Activated CD8-positive, alpha-beta T cell treated with anti-CD3 and anti-CD28 coated beads, Interleukin-2, amount 10 ng/mL, durations not matched to agents 7 days and 5 days (primary cell): Measurements from ENCODE around the gene TLR4. TPM values are rescaled to one million over a fixed set of nuclear protein-coding genes. Genes with fewer than 3 reads are reported as not detected.
A peak's percentile ranks its signal among the peaks of the same experiment; 100 is the strongest.

Experiments used
- ATAC-seq: fragments of 150-1000 bp; cut with Tn5 transposase; one replicate; pipeline ENCODE4 v1.10.0; 2021; ENCODE audit warnings: moderate library complexity
- CTCF ChIA-PET: fragments of 350-600 bp; sonication (Branson Sonifier 250); formaldehyde crosslinking; loops from one replicate; lab custom pipeline; 2021; ENCODE audit warnings: antibody characterized with exemption; lab: Charles Lee
- POLR2A ChIA-PET: fragments of 350-600 bp; sonication (Branson Sonifier 250); formaldehyde crosslinking; loops from one replicate; lab custom pipeline; 2021; ENCODE audit warnings: antibody characterized with exemption; lab: Charles Lee
- DNase-seq: peaks from one replicate; pipeline ENCODE4 v3.0.0-alpha.2; 2020
- H3K27ac Mint-ChIP-seq: one replicate; pipeline ENCODE4 v1.8.0; 2021; ENCODE audit warnings: mild to moderate bottlenecking, mixed read lengths
- H3K27me3 Mint-ChIP-seq: one replicate; pipeline ENCODE4 v1.8.0; 2021; ENCODE audit warnings: low read depth, mixed read lengths
- H3K36me3 Mint-ChIP-seq: one replicate; pipeline ENCODE4 v1.8.0; 2021; ENCODE audit warnings: low read depth, mixed read lengths
- H3K4me1 Mint-ChIP-seq: one replicate; pipeline ENCODE4 v1.8.0; 2021; ENCODE audit warnings: low read depth, mixed read lengths
- H3K4me3 Mint-ChIP-seq: one replicate; pipeline ENCODE4 v1.8.0; 2021; ENCODE audit warnings: mild to moderate bottlenecking, mixed read lengths
- H3K9me3 Mint-ChIP-seq: one replicate; pipeline ENCODE4 v1.8.0; 2022; ENCODE audit warnings: mixed read lengths; ENCODE audit not compliant: insufficient read depth
- total RNA-seq, 2 experiments: library from RNA; stranded (reverse); gene quantifications; one replicate each; pipeline ENCODE4 v1.2.3, GENCODE V29; 2021

The TLR4 gene
- total RNA-seq, 2 experiments from 2014 or later = 0.08 to 0.16 TPM

GRCh38 chr9:117718085-117718484, 13.9 kb downstream of the TLR4 start:
- H3K27ac Mint-ChIP-seq = no peak overlapping the region
- ChIA-PET CTCF (interaction anchor here (0.8 kb wide), 1 partner anchor 66 kb away, joined by 3 read pairs; no protein-coding TSS in a partner anchor), POLR2A (no interaction called here)
- H3K36me3 Mint-ChIP-seq = peaks cover 6% of the 10 kb centered on the region
- H3K4me3 Mint-ChIP-seq = no peak overlapping the region
- DNase-seq (peak; percentile 25), ATAC-seq (peak; percentile 64)
- peaks cover 33% of the 10 kb centered on the region for H3K4me1 Mint-ChIP-seq
- H3K27me3 Mint-ChIP-seq = peaks cover 19% of the 10 kb centered on the region
- H3K9me3 Mint-ChIP-seq = no peaks in the 10 kb centered on the region

GRCh38 chr9:117718701-117719100, 14.5 kb downstream of the TLR4 start:
- ChIA-PET CTCF (no interaction called here), POLR2A (no interaction called here)
- Mint-ChIP-seq H3K36me3 (peaks cover 6% of the 10 kb centered on the region), H3K9me3 (no peaks in the 10 kb centered on the region), H3K27ac (no peak overlapping the region), H3K4me3 (no peak overlapping the region), H3K27me3 (peaks cover 16% of the 10 kb centered on the region), H3K4me1 (peaks cover 33% of the 10 kb centered on the region)
- DNase-seq = no peak
- no peak for ATAC-seq

GRCh38 chr9:117719161-117719920, 15.1 kb downstream of the TLR4 start:
- Mint-ChIP-seq H3K27me3 (peaks cover 20% of the 10 kb centered on the region), H3K36me3 (peaks cover 6% of the 10 kb centered on the region), H3K27ac (no peak overlapping the region), H3K4me3 (no peak overlapping the region), H3K9me3 (no peaks in the 10 kb centered on the region), H3K4me1 (peaks cover 33% of the 10 kb centered on the region)
- DNase-seq (no peak), ATAC-seq (no peak)
- ChIA-PET POLR2A (no interaction called here), CTCF (no interaction called here)

GRCh38 chr9:117720066-117720465, 15.9 kb downstream of the TLR4 start:
- Mint-ChIP-seq H3K4me3 (no peak overlapping the region), H3K4me1 (peaks cover 27% of the 10 kb centered on the region), H3K36me3 (peaks cover 6% of the 10 kb centered on the region), H3K9me3 (no peaks in the 10 kb centered on the region), H3K27ac (no peak overlapping the region), H3K27me3 (peaks cover 20% of the 10 kb centered on the region)
- no peak for ATAC-seq
- POLR2A ChIA-PET = no interaction called here
- no peak for DNase-seq
- CTCF ChIA-PET = no interaction called here

GRCh38 chr9:117720555-117720954, 16.4 kb downstream of the TLR4 start:
- Mint-ChIP-seq H3K27me3 (peaks cover 20% of the 10 kb centered on the region), H3K4me3 (no peak overlapping the region), H3K9me3 (no peaks in the 10 kb centered on the region), H3K36me3 (peaks cover 6% of the 10 kb centered on the region), H3K4me1 (peaks cover 24% of the 10 kb centered on the region), H3K27ac (no peak overlapping the region)
- CTCF ChIA-PET = no interaction called here
- no peak for DNase-seq
- no peak for ATAC-seq
- POLR2A ChIA-PET = no interaction called here

- peaks cover 6% of the 10 kb centered on the region for H3K36me3 Mint-ChIP-seq
- no peaks in the 10 kb centered on the region for H3K9me3 Mint-ChIP-seq
- ChIA-PET POLR2A (no interaction called here), CTCF (no interaction called here)
- no peak overlapping the region for H3K27ac Mint-ChIP-seq
- H3K4me3 Mint-ChIP-seq = no peak overlapping the region
- peaks cover 20% of the 10 kb centered on the region for H3K27me3 Mint-ChIP-seq
- no peak for DNase-seq
- no peak for ATAC-seq
- peaks cover 20% of the 10 kb centered on the region for H3K4me1 Mint-ChIP-seq
Measured at GRCh38 chr9:117720987-117721386, 16.8 kb downstream of the TLR4 start.

- no peak for ATAC-seq
- Mint-ChIP-seq H3K27ac (no peak overlapping the region), H3K4me3 (no peak overlapping the region), H3K36me3 (peaks cover 3% of the 10 kb centered on the region), H3K27me3 (peaks cover 21% of the 10 kb centered on the region), H3K9me3 (no peaks in the 10 kb centered on the region), H3K4me1 (peaks cover 20% of the 10 kb centered on the region)
- ChIA-PET POLR2A (no interaction called here), CTCF (no interaction called here)
- DNase-seq = no peak
Measured at GRCh38 chr9:117722108-117722761, 18.0 kb downstream of the TLR4 start.

- H3K9me3 Mint-ChIP-seq = no peaks in the 10 kb centered on the region
- ATAC-seq (no peak), DNase-seq (no peak)
- H3K36me3 Mint-ChIP-seq = no peaks in the 10 kb centered on the region
- ChIA-PET POLR2A (interaction anchor here (0.6 kb wide), 1 partner anchor 28 kb away, joined by 3 read pairs; no protein-coding TSS in a partner anchor), CTCF (interaction anchor here (1.4 kb wide), 1 partner anchor 11 kb away, joined by 4 read pairs; no protein-coding TSS in a partner anchor)
- H3K27ac Mint-ChIP-seq = no peak overlapping the region
- H3K27me3 Mint-ChIP-seq = peaks cover 26% of the 10 kb centered on the region
- peaks cover 1% of the 10 kb centered on the region for H3K4me1 Mint-ChIP-seq
- H3K4me3 Mint-ChIP-seq = no peak overlapping the region
Measured at GRCh38 chr9:117723986-117724625, 19.9 kb downstream of the TLR4 start.

GRCh38 chr9:117725426-117725887, 21.3 kb downstream of the TLR4 start:
- ATAC-seq = no peak
- Mint-ChIP-seq H3K27ac (no peak overlapping the region), H3K4me1 (no peaks in the 10 kb centered on the region), H3K36me3 (no peaks in the 10 kb centered on the region), H3K4me3 (no peak overlapping the region), H3K27me3 (peaks cover 28% of the 10 kb centered on the region), H3K9me3 (no peaks in the 10 kb centered on the region)
- POLR2A ChIA-PET = interaction anchor here (0.6 kb wide), 1 partner anchor 95 kb away, joined by 3 read pairs; no protein-coding TSS in a partner anchor
- DNase-seq = no peak
- CTCF ChIA-PET = no interaction called here

GRCh38 chr9:117729375-117729774, 25.2 kb downstream of the TLR4 start:
- no peak overlapping the region for H3K27ac Mint-ChIP-seq
- H3K36me3 Mint-ChIP-seq = no peaks in the 10 kb centered on the region
- POLR2A ChIA-PET = no interaction called here
- no peaks in the 10 kb centered on the region for H3K9me3 Mint-ChIP-seq
- no peaks in the 10 kb centered on the region for H3K4me1 Mint-ChIP-seq
- CTCF ChIA-PET = no interaction called here
- peaks cover 17% of the 10 kb centered on the region for H3K27me3 Mint-ChIP-seq
- no peak overlapping the region for H3K4me3 Mint-ChIP-seq
- DNase-seq (no peak), ATAC-seq (no peak)

- ChIA-PET POLR2A (no interaction called here), CTCF (no interaction called here)
- Mint-ChIP-seq H3K27ac (no peak overlapping the region), H3K27me3 (peaks cover 20% of the 10 kb centered on the region), H3K9me3 (no peaks in the 10 kb centered on the region), H3K4me3 (no peak overlapping the region), H3K36me3 (no peaks in the 10 kb centered on the region), H3K4me1 (no peaks in the 10 kb centered on the region)
- ATAC-seq (no peak), DNase-seq (no peak)
Measured at GRCh38 chr9:117732494-117732893, 28.3 kb downstream of the TLR4 start.

- Mint-ChIP-seq H3K9me3 (no peaks in the 10 kb centered on the region), H3K36me3 (no peaks in the 10 kb centered on the region), H3K4me3 (no peak overlapping the region), H3K27ac (no peak overlapping the region), H3K4me1 (no peaks in the 10 kb centered on the region), H3K27me3 (peaks cover 20% of the 10 kb centered on the region)
- no peak for ATAC-seq
- POLR2A ChIA-PET = no interaction called here
- CTCF ChIA-PET = no interaction called here
- DNase-seq = no peak
Measured at GRCh38 chr9:117733465-117733864, 29.3 kb downstream of the TLR4 start.
